Kidney (tissue), 14 donors: Measurements from ENCODE around the gene MRPL14. TPM values are rescaled to one million over a fixed set of nuclear protein-coding genes. Genes with fewer than 3 reads are reported as not detected.

ENCODE experiments used
- DNase-seq, 5 donors: peaks; one replicate each; pipeline ENCODE4 v3.0.0-alpha.2; 2013 to 2020
- FAIRE-seq: peaks from 2 replicates; lab custom pipeline; 2012; peaks lifted over from hg19 to GRCh38; lab: Jason Lieb, UNC
- H3K27ac ChIP-seq, 2 donors: one replicate each; pipeline ENCODE4 v1.7.0; 2013; ENCODE audit warnings: low read depth in 2 of 2, low read length in 2 of 2, inconsistent platforms in 1 of 2
- H3K27me3 ChIP-seq: one replicate; pipeline ENCODE4 v1.7.1; 2013; ENCODE audit warnings: low read length, inconsistent platforms; ENCODE audit not compliant: control insufficient read depth, insufficient read depth
- H3K36me3 ChIP-seq, 3 donors: one replicate each; pipeline versions ENCODE4 v1.7.0 to v1.7.1; 2013; ENCODE audit warnings: low read length in 3 of 3, control low read depth in 1 of 3, inconsistent platforms in 1 of 3; ENCODE audit not compliant: insufficient read depth in 3 of 3, control insufficient read depth in 2 of 3
- H3K4me1 ChIP-seq, 3 donors: one replicate each; pipeline versions ENCODE4 v1.7.0 to v1.7.1; 2013; ENCODE audit warnings: low read length in 3 of 3, inconsistent platforms in 1 of 3, low read depth in 1 of 3; ENCODE audit not compliant: control insufficient read depth in 2 of 3, insufficient read depth in 2 of 3
- H3K4me3 ChIP-seq, 3 donors: one replicate each; pipeline versions ENCODE4 v1.7.0 to v1.8.1; 2013; ENCODE audit warnings: low read length in 3 of 3, control low read depth in 1 of 3, inconsistent platforms in 1 of 3
- H3K9ac ChIP-seq, 3 donors: one replicate each; pipeline versions ENCODE4 v1.7.0 to v1.7.1; 2013; ENCODE audit warnings: low read length in 3 of 3, control low read depth in 1 of 3, inconsistent platforms in 1 of 3
- H3K9me3 ChIP-seq, 3 donors: one replicate each; pipeline versions ENCODE4 v1.7.0 to v1.7.1; 2013; ENCODE audit warnings: low read length in 3 of 3, control low read depth in 1 of 3, inconsistent platforms in 1 of 3; ENCODE audit not compliant: control insufficient read depth in 2 of 3, insufficient read depth in 1 of 3
- CTCF ChIP-seq: IDR thresholded peaks from 3 replicates; pipeline ENCODE4 v1.5.1; 2012; ENCODE audit warnings: mild to moderate bottlenecking, moderate library complexity, borderline replicate concordance; ENCODE audit not compliant: insufficient read depth; ENCODE audit errors: extremely low read depth
- intact Hi-C: fragments of 100-400 bp; cut with DNase I; formaldehyde crosslinking; loops from one replicate; pipeline ENCODE4 v1.11.1; 2022
- polyA plus RNA-seq: library from polyadenylated mRNA; stranded (reverse); fragments of 350-450 nt; fragmentation: Illumina TruSeq; extraction: RNeasy Lipid Tissue Mini Kit (QIAGEN cat#74804); gene quantifications from one replicate; pipeline ENCODE4 v1.2.3, GENCODE V29; 2014; ENCODE audit warnings: low read depth, low replicate concordance; ENCODE audit not compliant: insufficient read depth
- total RNA-seq: library from RNA; stranded (reverse); fragmentation: NEBNext Ultra II Directional; extraction: Animal tissue kit (Norgen Biotek cat#: 25700); gene quantifications from one replicate; pipeline ENCODE4 v1.2.1, GENCODE V29; 2021
- donor health status: control.
- donor health status: control.
- donor health status: control.
- donor health status: control.
- donor health status: control.
- donor health status: DM: yes; HTN: yes; CAD: no.
- donor health status: Normal renal cell carcinoma (clear cell type).

Gene MRPL14
- total and polyA plus RNA-seq, 2 donors from 2014 or later: 27.9 to 71.5 TPM

GRCh38 chr6:44064089-44064947, 62.9 kb downstream of the MRPL14 start:
- TF ChIP-seq CTCF: no peak
- intact Hi-C loops: no loop called here
- FAIRE-seq (no peak), DNase-seq (peak in 1 of 5 donors; percentile 42)
- Histone ChIP-seq H3K27ac (no peak overlapping the region), H3K36me3 (no peaks in the 10 kb centered on the region), H3K9me3 (peaks cover 0 to 5% (median 0%) of the 10 kb centered on the region in 3 donors), H3K9ac (no peak overlapping the region), H3K4me3 (no peak overlapping the region), H3K4me1 (peaks cover 0 to 5% (median 0%) of the 10 kb centered on the region in 3 donors), H3K27me3 (no peaks in the 10 kb centered on the region)

GRCh38 chr6:44063561-44064059, 63.6 kb downstream of the MRPL14 start:
- Histone ChIP-seq H3K4me1 (peaks cover 0 to 12% (median 0%) of the 10 kb centered on the region in 3 donors), H3K27ac (no peak overlapping the region), H3K9ac (no peak overlapping the region), H3K4me3 (no peak overlapping the region), H3K36me3 (no peaks in the 10 kb centered on the region), H3K9me3 (peaks cover 0 to 5% (median 0%) of the 10 kb centered on the region in 3 donors), H3K27me3 (no peaks in the 10 kb centered on the region)
- TF ChIP-seq CTCF: no peak
- intact Hi-C loops: no loop called here
- DNase-seq (no peak), FAIRE-seq (no peak)

Other genes starting within 250 kb of the MRPL14 start
- 27.3 TPM for gene TMEM63B, start 102 bp upstream of the MRPL14 start, total RNA-seq
- gene TMEM63B, start 102 bp upstream of the MRPL14 start, polyA plus RNA-seq: 18.2 TPM
- 2.3 TPM for gene CAPN11, start 31.4 kb upstream of the MRPL14 start, total RNA-seq
- gene CAPN11, start 31.4 kb upstream of the MRPL14 start, polyA plus RNA-seq: 0.39 TPM
- gene MYMX, start 89.5 kb upstream of the MRPL14 start, total RNA-seq: 1.1 TPM
- gene MYMX, start 89.5 kb upstream of the MRPL14 start, polyA plus RNA-seq: 2.2 TPM
- 74.6 TPM for gene SLC29A1, start 96.1 kb upstream of the MRPL14 start, total RNA-seq
- gene SLC29A1, start 96.1 kb upstream of the MRPL14 start, polyA plus RNA-seq: 50.1 TPM
- 551 TPM for gene HSP90AB1, start 119.6 kb upstream of the MRPL14 start, total RNA-seq
- gene HSP90AB1, start 119.6 kb upstream of the MRPL14 start, polyA plus RNA-seq: 499 TPM
- gene SLC35B2, start 130.1 kb upstream of the MRPL14 start, total RNA-seq: 45.1 TPM
- gene SLC35B2, start 130.1 kb upstream of the MRPL14 start, polyA plus RNA-seq: 49.5 TPM
- 19.0 TPM for gene NFKBIE, start 138.1 kb upstream of the MRPL14 start, total RNA-seq
- gene NFKBIE, start 138.1 kb upstream of the MRPL14 start, polyA plus RNA-seq: 12.6 TPM
- gene TMEM151B, start 143.0 kb upstream of the MRPL14 start, total RNA-seq: not detected
- gene TMEM151B, start 143.0 kb upstream of the MRPL14 start, polyA plus RNA-seq: not detected
- gene AARS2, start 185.9 kb upstream of the MRPL14 start, total RNA-seq: 12.6 TPM
- gene AARS2, start 185.9 kb upstream of the MRPL14 start, polyA plus RNA-seq: 5.4 TPM
- not detected for gene SPATS1, start 215.2 kb upstream of the MRPL14 start, total RNA-seq
- gene SPATS1, start 215.2 kb upstream of the MRPL14 start, polyA plus RNA-seq: not detected